ENCODE results near the gene F13A1. TPM values are rescaled to one million over a fixed set of nuclear protein-coding genes. Genes with fewer than 3 reads are reported as not detected.

F13A1 gene
- total RNA-seq, 3 donors from 2014 or later = 11.8 to 134 (median 96.5) TPM

GRCh38 chr6:6191909-6192308 is 128.6 kb downstream of the F13A1 start:
- intact Hi-C loops (cut with DNase I, micrococcal nuclease) = no loop called here
- TF ChIP-seq CTCF (IDR thresholded peaks at IDR 0.05) = no peak

GRCh38 chr6:6191476-6191875 is 129.0 kb downstream of the F13A1 start:
- H3K9me3 ChIP-seq = no peaks in the 10 kb centered on the region
- intact Hi-C loops (cut with DNase I, micrococcal nuclease) = no loop called here
- DNase-seq = no peak
- no peaks in the 10 kb centered on the region for H3K36me3 ChIP-seq (ENCODE audit: low read depth)
- no peak overlapping the region for H3K4me3 ChIP-seq
- no peak for ATAC-seq
- no peaks in the 10 kb centered on the region for H3K4me1 ChIP-seq (ENCODE audit: low read depth)
- TF ChIP-seq CTCF (IDR thresholded peaks at IDR 0.05) = no peak

More at GRCh38 chr6:6191909-6192308, 128.6 kb downstream of the F13A1 start:
- ATAC-seq = no peak
- no peaks in the 10 kb centered on the region for H3K9me3 ChIP-seq
- no peaks in the 10 kb centered on the region for H3K36me3 ChIP-seq (ENCODE audit: low read depth)
- no peak overlapping the region for H3K4me3 ChIP-seq
- no peaks in the 10 kb centered on the region for H3K4me1 ChIP-seq (ENCODE audit: low read depth)
- no peak for DNase-seq

- no peaks in the 10 kb centered on the region for H3K4me1 ChIP-seq (ENCODE audit: low read depth)
- ATAC-seq (no peak), DNase-seq (no peak)
- no peak overlapping the region for H3K4me3 ChIP-seq
- intact Hi-C loops (cut with DNase I, micrococcal nuclease) = no loop called here
- H3K9me3 ChIP-seq = no peaks in the 10 kb centered on the region
- H3K36me3 ChIP-seq (ENCODE audit: low read depth) = no peaks in the 10 kb centered on the region
- TF ChIP-seq CTCF (IDR thresholded peaks at IDR 0.05) = no peak
Measured at GRCh38 chr6:6180684-6181083, 139.8 kb downstream of the F13A1 start.

- no peak for ATAC-seq
- no peak for TF ChIP-seq CTCF (IDR thresholded peaks at IDR 0.05)
- Histone ChIP-seq H3K36me3 (ENCODE audit: low read depth) (no peaks in the 10 kb centered on the region), H3K4me1 (ENCODE audit: low read depth) (no peaks in the 10 kb centered on the region), H3K9me3 (no peaks in the 10 kb centered on the region), H3K4me3 (no peak overlapping the region)
- DNase-seq = no peak
- intact Hi-C loops (cut with DNase I, micrococcal nuclease) = no loop called here
Measured at GRCh38 chr6:6179858-6180623, 140.4 kb downstream of the F13A1 start.

GRCh38 chr6:6178795-6179194 is 141.7 kb downstream of the F13A1 start:
- DNase-seq (no peak), ATAC-seq (no peak)
- Histone ChIP-seq H3K36me3 (ENCODE audit: low read depth) (no peaks in the 10 kb centered on the region), H3K4me3 (no peak overlapping the region), H3K4me1 (ENCODE audit: low read depth) (no peaks in the 10 kb centered on the region), H3K9me3 (no peaks in the 10 kb centered on the region)
- intact Hi-C loops (cut with DNase I, micrococcal nuclease) = no loop called here
- no peak for TF ChIP-seq CTCF (IDR thresholded peaks at IDR 0.05)

Data from mucosa of descending colon (tissue), 3 donors.